ENCODE data around the gene GDPD2. TPM values are rescaled to one million over a fixed set of nuclear protein-coding genes. Genes with fewer than 3 reads are reported as not detected.

The GDPD2 gene
- total RNA-seq, 1 experiment from 2014 or later = 0.04 TPM

DNA sequence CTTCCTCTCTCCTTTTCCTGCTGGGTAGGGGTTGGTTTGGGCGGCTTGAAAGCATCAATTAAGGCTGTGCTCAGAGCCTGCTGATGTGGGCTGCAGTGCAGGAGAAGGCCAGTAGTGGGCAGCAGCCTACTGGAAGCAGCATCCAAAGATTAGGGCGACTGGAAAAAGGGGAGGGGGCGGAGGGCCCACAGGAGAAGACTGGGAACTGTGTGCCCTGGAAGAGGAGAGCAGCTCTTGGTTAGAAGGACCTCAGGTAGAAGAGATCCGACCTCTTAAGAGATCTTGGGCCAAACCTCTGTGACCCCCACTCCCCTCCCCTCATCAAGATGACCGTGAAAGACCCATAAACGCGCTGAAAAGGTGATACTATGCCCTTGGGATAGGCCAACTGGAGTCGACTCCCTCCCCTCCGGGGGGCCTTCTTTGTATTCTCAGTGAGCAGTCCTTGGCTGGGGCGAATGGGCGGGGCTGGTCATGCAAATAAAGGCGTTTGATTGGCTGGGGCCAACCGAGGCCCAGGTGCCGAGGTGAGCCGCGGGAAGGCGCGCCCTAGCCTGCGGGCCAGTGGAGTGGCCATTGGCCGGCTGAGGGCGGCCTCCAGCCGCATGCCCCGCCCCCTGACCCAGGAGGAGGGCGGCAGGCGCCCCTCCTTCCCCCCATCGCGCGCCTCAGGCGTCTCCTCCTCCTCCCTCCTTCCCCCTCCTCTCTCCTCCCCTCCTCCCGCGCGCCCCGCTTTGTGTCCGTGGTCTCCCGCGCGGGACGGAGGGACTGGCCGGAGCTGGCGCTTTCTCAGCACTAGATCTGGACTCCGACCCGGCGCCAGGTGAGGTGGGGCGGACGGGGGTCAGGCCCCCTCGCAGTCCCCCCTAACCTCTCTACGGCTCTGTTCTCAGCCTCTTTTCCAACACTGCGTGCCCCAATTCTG lies 31.6 kb downstream of the GDPD2 start:
- peak; percentile 76 for ATAC-seq
- ChIA-PET CTCF (interaction anchor here (0.6 kb wide), 1 partner anchor 322 kb away, joined by 4 read pairs; the partner anchor contains the start of gene IGBP1), POLR2A (ENCODE audit: unreplicated experiment) (no interaction called here)
- H3K4me1 ChIP-seq (ENCODE audit: insufficient read depth, low read length) = peaks cover 33% of the 10 kb centered on the region
- no peaks in the 10 kb centered on the region for H3K27me3 ChIP-seq (ENCODE audit: low read length)
- peak overlapping the region; percentile 98 for H3K4me3 ChIP-seq (ENCODE audit: low read length)
- H3K27ac ChIP-seq (ENCODE audit: low read length) = peak overlapping the region; percentile 89
- intact Hi-C loops (cut with micrococcal nuclease) = loop anchor here (1.0 to 5.0 kb wide), 5 partner anchors 25 to 513 kb away; no protein-coding TSS in a partner anchor
- H2AFZ ChIP-seq (ENCODE audit: low read length) = peak overlapping the region; percentile 85
- no peaks in the 10 kb centered on the region for H3F3A ChIP-seq (ENCODE audit: low read length, unreplicated experiment)
- TSS peak; percentile 61 for BruUV-seq (replicated peaks)
- no peaks in the 10 kb centered on the region for H3K9me3 ChIP-seq (ENCODE audit: low read length)
- no peaks in the 10 kb centered on the region for H3K9me2 ChIP-seq (replicated peaks; ENCODE audit: low read length)
- peak overlapping the region; percentile 96 for H3K9ac ChIP-seq (ENCODE audit: low read length)
- H3K36me3 ChIP-seq (ENCODE audit: low read depth, low read length) = no peaks in the 10 kb centered on the region; the same call in none of the 2 replicates
- H4K20me1 ChIP-seq (ENCODE audit: low read length) = peaks cover 8% of the 10 kb centered on the region; the same call in 1 of the 2 replicates
- TF ChIP-seq EZH2 (IDR thresholded peaks at IDR 0.05; ENCODE audit: low read length, unreplicated experiment) = no peak
- TF ChIP-seq, protein P1, sequence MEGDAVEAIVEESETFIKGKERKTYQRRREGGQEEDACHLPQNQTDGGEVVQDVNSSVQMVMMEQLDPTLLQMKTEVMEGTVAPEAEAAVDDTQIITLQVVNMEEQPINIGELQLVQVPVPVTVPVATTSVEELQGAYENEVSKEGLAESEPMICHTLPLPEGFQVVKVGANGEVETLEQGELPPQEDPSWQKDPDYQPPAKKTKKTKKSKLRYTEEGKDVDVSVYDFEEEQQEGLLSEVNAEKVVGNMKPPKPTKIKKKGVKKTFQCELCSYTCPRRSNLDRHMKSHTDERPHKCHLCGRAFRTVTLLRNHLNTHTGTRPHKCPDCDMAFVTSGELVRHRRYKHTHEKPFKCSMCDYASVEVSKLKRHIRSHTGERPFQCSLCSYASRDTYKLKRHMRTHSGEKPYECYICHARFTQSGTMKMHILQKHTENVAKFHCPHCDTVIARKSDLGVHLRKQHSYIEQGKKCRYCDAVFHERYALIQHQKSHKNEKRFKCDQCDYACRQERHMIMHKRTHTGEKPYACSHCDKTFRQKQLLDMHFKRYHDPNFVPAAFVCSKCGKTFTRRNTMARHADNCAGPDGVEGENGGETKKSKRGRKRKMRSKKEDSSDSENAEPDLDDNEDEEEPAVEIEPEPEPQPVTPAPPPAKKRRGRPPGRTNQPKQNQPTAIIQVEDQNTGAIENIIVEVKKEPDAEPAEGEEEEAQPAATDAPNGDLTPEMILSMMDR (conservative IDR thresholded peaks at IDR 0.05; ENCODE audit: low read depth, low read length) = peak; percentile 94
- peak; percentile 93 for DNase-seq
- H3K79me2 ChIP-seq (ENCODE audit: low read length) = peaks cover 52% of the 10 kb centered on the region
- H3K4me2 ChIP-seq (ENCODE audit: low read length) = peak overlapping the region; percentile 83

DNA sequence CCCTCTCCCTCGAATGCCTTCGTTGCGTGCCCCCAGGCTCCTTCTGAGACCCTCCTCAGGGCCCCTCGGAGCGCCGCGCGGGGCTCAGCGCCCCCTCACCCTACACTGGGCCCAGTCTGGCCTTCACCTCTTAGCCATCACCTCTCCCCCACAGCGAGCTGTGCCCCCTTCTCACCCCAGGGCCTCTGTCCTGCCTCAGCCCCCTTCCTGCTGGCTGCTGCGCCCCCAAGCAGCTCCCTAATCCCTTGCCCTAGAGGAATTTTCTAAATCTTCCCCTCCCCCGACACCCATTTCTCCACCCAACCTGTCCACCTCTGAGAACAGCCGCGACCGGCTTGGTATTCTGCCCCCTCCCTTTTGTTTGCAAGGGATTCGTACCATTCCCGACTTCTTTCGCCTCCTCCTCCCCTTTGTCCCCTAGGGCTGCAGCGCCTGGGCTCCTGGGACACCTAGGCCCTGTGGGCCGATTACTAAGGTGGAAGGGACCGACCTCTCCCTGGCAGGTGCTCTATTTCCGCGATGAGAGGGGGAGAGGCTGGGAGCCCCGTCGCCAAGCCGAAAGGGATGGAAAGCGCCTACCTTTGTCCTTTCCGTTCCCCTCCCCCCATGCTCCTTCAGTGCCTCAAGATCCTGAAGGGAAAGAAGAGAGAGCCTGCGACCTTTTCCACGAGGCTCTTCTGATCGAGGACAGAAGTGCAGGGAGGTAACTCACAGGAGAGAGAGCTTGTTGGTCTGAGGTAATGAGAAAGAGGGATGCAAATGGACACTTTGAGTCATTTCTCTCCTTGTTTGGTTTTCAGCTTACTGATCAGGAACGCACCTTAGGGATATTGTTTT lies 32.5 kb downstream of the GDPD2 start:
- no peaks in the 10 kb centered on the region for H3K27me3 ChIP-seq (ENCODE audit: low read length)
- peak overlapping the region; percentile 85 for H2AFZ ChIP-seq (ENCODE audit: low read length)
- H3K4me2 ChIP-seq (ENCODE audit: low read length) = peak overlapping the region; percentile 83
- ChIA-PET POLR2A (ENCODE audit: unreplicated experiment) (interaction anchor here (1.0 kb wide), 1 partner anchor 21 kb away, joined by 4 read pairs; no protein-coding TSS in a partner anchor), CTCF (interaction anchor here (0.6 to 1.0 kb wide), 4 partner anchors 32 to 279 kb away, joined by 3 to 4 read pairs (median 3); partner anchors contain the start of gene GDPD2)
- no peaks in the 10 kb centered on the region for H3F3A ChIP-seq (ENCODE audit: low read length, unreplicated experiment)
- peak overlapping the region; percentile 96 for H3K9ac ChIP-seq (ENCODE audit: low read length)
- no peaks in the 10 kb centered on the region for H3K9me2 ChIP-seq (replicated peaks; ENCODE audit: low read length)
- H3K4me3 ChIP-seq (ENCODE audit: low read length) = peak overlapping the region; percentile 98
- H3K36me3 ChIP-seq (ENCODE audit: low read depth, low read length) = no peaks in the 10 kb centered on the region; the same call in none of the 2 replicates
- BruUV-seq (replicated peaks) = TSS peak; percentile 47
- peaks cover 8% of the 10 kb centered on the region; the same call in 1 of the 2 replicates for H4K20me1 ChIP-seq (ENCODE audit: low read length)
- no peak for TF ChIP-seq EZH2phosphoT487 (IDR thresholded peaks at IDR 0.05; ENCODE audit: borderline replicate concordance, low read length)
- no peak for TF ChIP-seq EZH2 (IDR thresholded peaks at IDR 0.05; ENCODE audit: low read length, unreplicated experiment)
- TF ChIP-seq, protein P1 (conservative IDR thresholded peaks at IDR 0.05; ENCODE audit: low read depth, low read length) = no peak
- H3K79me2 ChIP-seq (ENCODE audit: low read length) = peaks cover 57% of the 10 kb centered on the region
- peaks cover 33% of the 10 kb centered on the region for H3K4me1 ChIP-seq (ENCODE audit: insufficient read depth, low read length)
- peak; percentile 5 for ATAC-seq
- intact Hi-C loops (cut with micrococcal nuclease) = no loop called here
- no peaks in the 10 kb centered on the region for H3K9me3 ChIP-seq (ENCODE audit: low read length)
- H3K27ac ChIP-seq (ENCODE audit: low read length) = peak overlapping the region; percentile 89
- peak; percentile 46 for DNase-seq
